H4 (cell line): ENCODE data around the gene PYGL. TPM values are rescaled to one million over a fixed set of nuclear protein-coding genes. Genes with fewer than 3 reads are reported as not detected.
A peak's percentile ranks its signal among the peaks of the same experiment; 100 is the strongest.

Experiments
- DNase-seq: peaks from one replicate; pipeline ENCODE4 v3.0.0-alpha.2; 2015; ENCODE audit warnings: low spot score
- total RNA-seq: library from RNA; depleted of rRNA; stranded (reverse); fragments of >200 nt; shearing (Covaris generic); gene quantifications from 2 replicates; pipeline ENCODE4 v1.2.3, GENCODE V29; 2014; rRNA removed

PYGL gene
- total RNA-seq, 1 experiment from 2014 or later: 43.0 TPM

DNA sequence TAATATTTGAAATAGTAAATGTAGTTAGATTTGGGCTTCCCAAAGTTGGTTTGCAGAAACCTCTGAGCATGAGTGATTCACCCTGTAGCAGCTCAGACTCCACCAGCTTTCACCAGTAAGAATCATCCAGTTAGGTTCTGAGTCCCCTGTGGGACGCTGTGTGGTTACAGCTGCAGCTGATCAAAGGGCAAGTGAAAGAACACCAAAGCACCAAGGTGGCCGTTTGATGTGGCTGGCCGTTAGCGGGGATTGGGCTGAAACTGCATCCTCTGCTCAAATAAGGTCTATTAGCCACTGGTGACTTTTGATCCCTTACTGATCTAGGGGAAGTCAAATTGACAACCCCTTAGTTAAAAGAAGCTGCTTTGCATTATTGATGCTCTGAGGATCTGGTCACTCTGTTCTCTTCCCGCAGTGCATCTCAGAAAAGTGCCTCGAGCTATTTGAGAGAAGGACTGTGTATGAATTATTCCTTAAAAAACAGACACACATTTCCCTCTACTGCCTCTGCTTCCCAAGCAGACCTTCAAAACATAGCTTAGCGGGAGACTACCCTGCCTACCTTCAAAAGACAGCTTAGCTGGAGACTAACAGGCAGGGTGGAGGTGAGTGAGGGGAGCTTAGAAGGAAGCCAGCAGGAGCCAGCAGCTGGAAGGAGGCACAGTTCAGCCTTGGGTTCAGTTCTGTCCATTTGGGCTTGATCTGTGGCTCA is 68.8 kb downstream of the PYGL start:
- no peak for DNase-seq

GRCh38 chr14:50874757-50875156 is 69.5 kb downstream of the PYGL start:
- DNase-seq: no peak

- DNase-seq: no peak
Observed at GRCh38 chr14:50871914-50872732, 72.2 kb downstream of the PYGL start, which contains the start of gene ABHD12B. ABHD12B (plus strand) TSS chr14:50872053; CDS start chr14:50872175, 122 bp downstream.

- DNase-seq: no peak
Observed at GRCh38 chr14:50871228-50871627, 73.1 kb downstream of the PYGL start.

DNA sequence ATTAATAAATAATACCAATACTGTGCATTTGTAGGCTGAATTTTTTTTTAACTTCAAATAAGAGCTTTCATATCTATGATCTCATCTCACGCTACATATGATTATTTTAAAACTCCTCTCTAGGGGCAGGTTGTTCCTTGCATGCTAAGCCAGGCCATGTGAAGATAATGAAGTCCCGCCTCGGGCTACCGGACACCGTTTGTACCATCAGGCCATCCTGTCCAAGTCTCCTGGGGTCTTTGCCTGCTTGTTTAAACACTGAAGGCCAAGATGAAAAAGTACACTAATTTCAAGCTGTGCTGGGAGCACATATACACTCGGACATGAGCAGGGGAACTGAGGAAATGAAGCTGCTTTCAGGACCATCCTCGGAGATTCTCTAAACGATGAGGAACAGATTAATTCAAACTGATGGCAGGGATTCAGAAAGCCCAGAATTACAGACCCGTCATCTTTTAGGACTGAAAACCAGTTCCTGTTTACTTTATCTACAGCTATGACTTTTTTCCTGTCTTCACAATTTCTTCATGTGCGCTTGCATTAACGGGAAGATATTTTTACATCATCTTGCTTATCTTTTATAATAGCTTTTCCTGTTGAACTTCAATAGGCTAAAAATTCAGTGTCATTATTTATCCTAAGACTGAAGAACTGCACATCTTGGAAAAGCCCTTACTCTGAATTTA is 78.7 kb downstream of the PYGL start:
- no peak for DNase-seq

- DNase-seq: no peak
Observed at GRCh38 chr14:50864946-50865345, 79.3 kb downstream of the PYGL start.

DNA sequence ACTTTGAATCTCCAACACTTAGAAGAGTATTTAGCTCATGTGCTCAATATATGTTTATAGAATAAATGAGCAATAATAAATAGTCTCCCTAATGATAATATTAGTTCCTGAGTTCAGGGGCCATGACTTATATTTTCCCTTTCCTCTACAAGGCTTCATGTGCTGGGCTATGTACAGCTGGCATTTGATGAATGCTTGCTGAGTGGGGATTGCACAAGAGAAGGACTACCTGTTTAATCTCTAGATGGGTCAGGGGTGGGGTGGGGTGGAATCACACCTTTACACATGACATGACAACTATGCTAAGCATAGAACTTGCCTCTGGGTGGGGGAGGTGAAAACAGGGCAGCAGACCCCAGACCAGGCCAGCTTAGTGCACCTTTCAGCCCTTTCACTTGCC is 80.0 kb downstream of the PYGL start:
- no peak for DNase-seq

DNA sequence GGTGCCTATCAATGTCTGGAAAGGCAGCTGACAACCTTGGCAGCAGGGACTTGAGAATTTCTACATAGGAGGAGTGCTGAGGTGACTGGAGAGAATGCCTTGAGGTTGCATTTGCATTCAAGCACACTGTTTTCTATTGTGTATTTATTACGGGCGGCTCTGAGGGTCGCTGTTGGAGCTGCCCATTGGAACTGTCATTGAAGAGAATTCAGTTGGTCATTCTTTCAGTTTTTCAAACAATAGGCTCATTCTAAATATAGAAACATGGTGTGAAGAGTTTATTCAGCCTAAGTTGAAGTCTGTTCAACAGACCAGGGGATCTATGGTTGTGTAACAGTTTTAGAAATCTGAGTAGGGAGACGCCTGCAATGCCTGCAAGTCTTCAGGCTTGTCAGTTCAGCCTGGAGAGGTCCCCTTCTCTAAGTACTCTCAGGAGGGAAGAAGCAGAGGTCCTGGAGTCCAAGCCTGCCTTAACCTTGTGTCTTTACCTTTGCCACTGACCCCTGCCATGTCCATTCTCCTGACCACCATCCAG is 82.2 kb downstream of the PYGL start:
- DNase-seq: no peak

DNA sequence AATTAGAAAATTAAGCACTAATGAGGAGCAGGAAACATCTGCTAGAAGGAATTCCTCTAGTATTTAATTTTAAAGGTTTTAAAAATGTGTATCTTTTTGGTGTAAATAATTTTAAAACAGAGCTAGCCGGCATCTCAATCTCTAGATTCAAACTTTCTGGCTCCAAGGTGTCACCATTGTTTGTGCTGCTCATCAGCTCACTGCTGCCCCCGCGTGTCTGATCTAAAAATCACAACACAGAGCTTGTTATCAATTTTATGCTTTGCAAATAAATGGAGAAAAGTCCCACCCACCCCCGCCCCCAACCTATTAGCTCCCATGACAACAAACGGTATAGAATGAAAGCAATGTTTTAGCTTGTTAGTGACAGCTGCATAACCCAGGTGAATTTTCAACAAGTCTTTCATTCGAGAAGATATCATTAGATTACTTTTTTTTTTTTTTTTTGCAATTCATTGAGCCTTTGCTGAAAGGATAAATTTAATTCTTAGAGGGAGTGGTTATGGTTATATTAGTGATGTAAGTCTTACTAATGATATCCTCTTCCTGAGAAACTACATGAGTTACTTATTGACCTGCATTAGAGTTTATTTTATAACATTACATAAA is 83.7 kb downstream of the PYGL start:
- peak; percentile 62 for DNase-seq

GRCh38 chr14:50859296-50859624 is 85.0 kb downstream of the PYGL start:
- no peak for DNase-seq

DNA sequence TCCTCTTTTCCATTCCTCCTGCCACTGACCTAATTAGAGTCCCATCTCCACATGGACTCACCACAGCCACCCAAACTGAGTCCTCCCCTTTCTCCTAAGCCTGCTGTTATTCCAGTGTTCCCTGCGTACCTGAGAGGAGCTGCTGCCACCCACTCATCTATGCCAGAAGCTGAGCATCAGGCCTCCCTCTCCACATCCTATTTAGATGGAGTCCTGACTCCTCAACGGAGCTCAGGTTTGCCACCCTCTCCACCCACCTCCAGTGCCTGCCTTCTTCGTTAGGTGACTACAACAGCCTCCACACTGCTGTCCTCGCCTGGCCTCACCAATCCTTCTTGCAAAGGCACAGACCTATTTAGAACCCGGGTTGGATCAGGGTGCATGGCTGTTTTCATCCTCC is 87.6 kb downstream of the PYGL start:
- no peak for DNase-seq

DNA sequence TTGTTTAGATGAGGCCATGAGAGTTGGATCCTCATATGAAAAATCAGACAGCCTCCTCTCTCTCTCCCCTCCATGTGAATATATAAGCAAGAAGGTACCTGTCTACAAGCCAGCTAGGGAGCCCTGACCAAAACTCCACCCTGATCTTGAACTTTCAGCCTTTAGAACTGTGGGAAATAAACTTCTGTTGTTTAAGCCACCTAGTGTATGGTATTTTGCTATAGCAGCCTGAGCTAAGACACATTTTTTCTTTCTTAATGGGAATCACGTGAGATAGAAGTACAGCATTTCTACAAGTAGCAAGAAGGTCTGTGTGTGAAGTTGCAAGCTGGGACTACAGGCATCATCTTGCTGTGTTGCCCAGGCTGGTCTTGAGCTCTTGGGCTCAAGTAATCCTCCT is 88.7 kb downstream of the PYGL start:
- DNase-seq: no peak

Other genes starting within 250 kb of the PYGL start
- gene NIN, start 113.3 kb downstream of the PYGL start, total RNA-seq: 12.2 and 12.7 TPM in 2 replicates
- gene ABHD12B, start 72.4 kb downstream of the PYGL start, total RNA-seq: not detected in 2 replicates
- 0.06 and 0.48 TPM in 2 replicates for gene TRIM9, start 150.6 kb upstream of the PYGL start, total RNA-seq